ENCODE data around the gene AATK. TPM values are rescaled to one million over a fixed set of nuclear protein-coding genes. Genes with fewer than 3 reads are reported as not detected.

The AATK gene
- total RNA-seq, 6 donors from 2014 or later = 39.2 to 144 (median 92.2) TPM

DNA sequence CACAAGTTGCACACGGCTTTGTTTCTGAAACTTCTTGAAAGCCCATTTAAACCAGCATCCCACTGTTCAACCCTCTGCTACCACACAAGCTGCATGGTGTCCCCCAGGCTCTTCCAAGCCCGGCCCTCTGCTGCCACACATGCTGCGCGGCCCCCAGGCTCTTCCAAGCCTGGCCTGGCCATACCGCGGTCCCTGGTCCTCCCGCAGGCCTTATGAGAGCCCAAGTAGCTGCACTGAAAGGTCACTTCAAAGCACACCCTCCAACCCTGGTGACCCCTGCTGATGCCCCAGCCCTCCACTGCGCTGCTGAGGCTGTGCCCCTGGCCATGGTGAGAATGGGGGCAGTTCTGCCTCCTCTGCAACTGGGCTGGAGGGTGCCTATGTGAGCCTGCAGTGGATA is 26.6 kb downstream of the AATK start:
- WGBS, 2 donors = 83 to 90% methylated on average over 8 of the region's 8 CpGs
- no peak for ATAC-seq (ENCODE audit: low FRiP score in 2 of 2)
- Histone ChIP-seq H3K36me3 (no peaks in the 10 kb centered on the region), H3K4me3 (no peak overlapping the region), H3K4me1 (peaks cover 8 to 13% (median 10%) of the 10 kb centered on the region in 4 donors), H3K9me3 (no peaks in the 10 kb centered on the region), H3K27me3 (no peaks in the 10 kb centered on the region), H3K27ac (no peak overlapping the region)
- peak in 1 of 2 donors; percentile 60 for DNase-seq
- no peak for TF ChIP-seq EP300 (IDR thresholded peaks at IDR 0.05)
- no peak for TF ChIP-seq POLR2A (IDR thresholded peaks at IDR 0.05)
- TF ChIP-seq, protein P1, sequence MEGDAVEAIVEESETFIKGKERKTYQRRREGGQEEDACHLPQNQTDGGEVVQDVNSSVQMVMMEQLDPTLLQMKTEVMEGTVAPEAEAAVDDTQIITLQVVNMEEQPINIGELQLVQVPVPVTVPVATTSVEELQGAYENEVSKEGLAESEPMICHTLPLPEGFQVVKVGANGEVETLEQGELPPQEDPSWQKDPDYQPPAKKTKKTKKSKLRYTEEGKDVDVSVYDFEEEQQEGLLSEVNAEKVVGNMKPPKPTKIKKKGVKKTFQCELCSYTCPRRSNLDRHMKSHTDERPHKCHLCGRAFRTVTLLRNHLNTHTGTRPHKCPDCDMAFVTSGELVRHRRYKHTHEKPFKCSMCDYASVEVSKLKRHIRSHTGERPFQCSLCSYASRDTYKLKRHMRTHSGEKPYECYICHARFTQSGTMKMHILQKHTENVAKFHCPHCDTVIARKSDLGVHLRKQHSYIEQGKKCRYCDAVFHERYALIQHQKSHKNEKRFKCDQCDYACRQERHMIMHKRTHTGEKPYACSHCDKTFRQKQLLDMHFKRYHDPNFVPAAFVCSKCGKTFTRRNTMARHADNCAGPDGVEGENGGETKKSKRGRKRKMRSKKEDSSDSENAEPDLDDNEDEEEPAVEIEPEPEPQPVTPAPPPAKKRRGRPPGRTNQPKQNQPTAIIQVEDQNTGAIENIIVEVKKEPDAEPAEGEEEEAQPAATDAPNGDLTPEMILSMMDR (IDR thresholded peaks at IDR 0.05) = no peak
- no peak for TF ChIP-seq POLR2AphosphoS5 (IDR thresholded peaks at IDR 0.05)

DNA sequence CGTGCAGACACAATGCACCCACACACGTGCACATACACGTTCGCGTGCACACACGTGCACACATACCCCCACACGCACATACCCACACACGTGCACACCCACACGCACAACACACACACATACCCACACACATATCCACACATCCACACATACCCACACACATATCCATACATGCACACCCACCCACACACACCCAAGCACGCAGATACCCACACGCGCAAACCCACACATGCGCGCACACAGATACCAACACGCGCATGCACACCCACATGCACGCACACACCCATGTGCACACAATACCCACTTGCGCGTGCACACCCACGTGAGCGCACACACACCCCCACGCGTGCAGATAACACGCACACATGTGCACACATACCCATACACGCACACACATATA is 27.5 kb downstream of the AATK start:
- Histone ChIP-seq H3K4me1 (peaks cover 9 to 19% (median 11%) of the 10 kb centered on the region in 4 donors), H3K27me3 (no peaks in the 10 kb centered on the region), H3K4me3 (no peak overlapping the region), H3K9me3 (no peaks in the 10 kb centered on the region), H3K27ac (no peak overlapping the region), H3K36me3 (no peaks in the 10 kb centered on the region)
- DNase-seq = peak in 1 of 2 donors; percentile 50
- WGBS, 2 donors = 93 to 95% methylated on average over 25 of the region's 25 CpGs
- no peak for ATAC-seq (ENCODE audit: low FRiP score in 2 of 2)
- TF ChIP-seq, protein P1 (IDR thresholded peaks at IDR 0.05) = no peak
- TF ChIP-seq EP300 (IDR thresholded peaks at IDR 0.05) = no peak
- TF ChIP-seq POLR2A (IDR thresholded peaks at IDR 0.05) = no peak
- no peak for TF ChIP-seq POLR2AphosphoS5 (IDR thresholded peaks at IDR 0.05)

DNA sequence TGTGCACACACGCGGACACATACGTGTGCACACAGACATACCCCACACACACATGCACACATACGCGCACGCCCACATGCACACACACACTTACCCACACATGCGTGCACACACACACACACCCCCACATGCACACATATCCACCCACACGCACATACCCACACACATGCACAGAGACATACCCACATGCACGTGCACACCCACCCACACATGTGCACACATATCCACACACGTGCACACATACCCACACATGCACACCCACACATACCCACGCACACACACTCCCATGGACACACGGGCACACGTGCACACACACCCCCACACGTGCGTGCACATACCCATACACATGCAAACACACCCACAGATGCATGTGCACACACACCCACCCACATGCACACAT is 27.9 kb downstream of the AATK start:
- Histone ChIP-seq H3K9me3 (no peaks in the 10 kb centered on the region), H3K36me3 (no peaks in the 10 kb centered on the region), H3K4me3 (no peak overlapping the region), H3K27me3 (no peaks in the 10 kb centered on the region), H3K27ac (no peak overlapping the region), H3K4me1 (peaks cover 9 to 21% (median 12%) of the 10 kb centered on the region in 4 donors)
- TF ChIP-seq, protein P1 (IDR thresholded peaks at IDR 0.05) = no peak
- TF ChIP-seq POLR2A (IDR thresholded peaks at IDR 0.05) (no peak), POLR2AphosphoS5 (IDR thresholded peaks at IDR 0.05) (no peak), EP300 (IDR thresholded peaks at IDR 0.05) (no peak)
- 90 to 94% methylated on average over 15 of the region's 15 CpGs for WGBS, 2 donors
- DNase-seq (no peak), ATAC-seq (ENCODE audit: low FRiP score in 2 of 2) (no peak)

DNA sequence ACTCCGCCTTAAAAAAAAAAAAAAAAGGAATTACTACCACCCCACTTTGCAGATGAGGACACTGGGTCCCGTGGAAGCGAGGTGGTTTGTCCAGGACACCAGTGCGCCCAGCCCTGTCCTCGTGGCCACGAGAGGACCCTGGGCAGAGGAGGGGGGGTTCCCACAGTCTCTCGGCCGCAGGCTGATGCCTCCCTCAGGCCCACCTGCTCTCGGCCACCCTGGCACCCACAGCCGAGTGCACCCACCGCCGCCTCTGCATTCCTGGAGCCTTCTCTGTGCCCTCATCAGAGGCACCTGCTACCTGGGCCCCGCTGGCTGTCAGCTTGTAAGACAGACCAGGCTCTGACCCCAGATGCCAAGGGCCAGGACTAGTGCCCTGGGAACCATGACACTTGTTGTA is 28.8 kb downstream of the AATK start:
- TF ChIP-seq POLR2AphosphoS5 (IDR thresholded peaks at IDR 0.05) (no peak), EP300 (IDR thresholded peaks at IDR 0.05) (no peak), POLR2A (IDR thresholded peaks at IDR 0.05) (no peak)
- 78 to 90% methylated on average over 6 to 13 of the region's 13 CpGs for WGBS, 2 donors
- DNase-seq = peak in 1 of 2 donors; percentile 51

GRCh38 chr17:81136366-81136765 is 29.7 kb downstream of the AATK start:
- Histone ChIP-seq H3K4me3 (no peak overlapping the region), H3K4me1 (peaks cover 0 to 13% (median 5%) of the 10 kb centered on the region in 4 donors), H3K9me3 (no peaks in the 10 kb centered on the region), H3K27ac (no peak overlapping the region), H3K27me3 (no peaks in the 10 kb centered on the region), H3K36me3 (no peaks in the 10 kb centered on the region)
- TF ChIP-seq POLR2AphosphoS5 (IDR thresholded peaks at IDR 0.05) (no peak), POLR2A (IDR thresholded peaks at IDR 0.05) (no peak), EP300 (IDR thresholded peaks at IDR 0.05) (no peak)
- TF ChIP-seq, protein P1 (IDR thresholded peaks at IDR 0.05) = no peak
- ATAC-seq (ENCODE audit: low FRiP score in 2 of 2) (no peak), DNase-seq (peak in 1 of 2 donors; percentile 55)
- WGBS, 2 donors = 84 to 90% methylated on average over 4 to 8 of the region's 8 CpGs

More for the DNA sequence above, 28.8 kb downstream of the AATK start:
- H3K36me3 ChIP-seq = no peaks in the 10 kb centered on the region
- H3K27ac ChIP-seq = no peak overlapping the region
- H3K4me3 ChIP-seq = no peak overlapping the region
- ATAC-seq (ENCODE audit: low FRiP score in 2 of 2) = no peak
- no peaks in the 10 kb centered on the region for H3K9me3 ChIP-seq
- H3K4me1 ChIP-seq = peaks cover under 1 to 16% (median 6%) of the 10 kb centered on the region in 4 donors
- H3K27me3 ChIP-seq = no peaks in the 10 kb centered on the region

Data from upper lobe of left lung (tissue), 6 donors.